ENCODE measurements around the gene SLIT3.
A peak's percentile ranks its signal among the peaks of the same experiment; 100 is the strongest.

Gene SLIT3

GRCh38 chr5:168661593-168662485 is 639.1 kb downstream of the SLIT3 start:
- TF ChIP-seq CTCF (conservative IDR thresholded peaks at IDR 0.05; ENCODE audit: low read length) = no peak
- H3K4me3 ChIP-seq (ENCODE audit: low read length) = no peak overlapping the region
- peak; percentile 66 for DNase-seq (ENCODE audit: low read depth)

GRCh38 chr5:168660691-168661090 is 640.2 kb downstream of the SLIT3 start:
- H3K4me3 ChIP-seq (ENCODE audit: low read length) = no peak overlapping the region
- TF ChIP-seq CTCF (conservative IDR thresholded peaks at IDR 0.05; ENCODE audit: low read length) = no peak
- DNase-seq (ENCODE audit: low read depth) = no peak

- no peak for TF ChIP-seq CTCF (conservative IDR thresholded peaks at IDR 0.05; ENCODE audit: low read length)
- H3K4me3 ChIP-seq (ENCODE audit: low read length) = no peak overlapping the region
- no peak for DNase-seq (ENCODE audit: low read depth)
Observed at GRCh38 chr5:168659286-168659847, 641.6 kb downstream of the SLIT3 start.

GRCh38 chr5:168658394-168658793 is 642.5 kb downstream of the SLIT3 start:
- DNase-seq (ENCODE audit: low read depth) = no peak
- no peak for TF ChIP-seq CTCF (conservative IDR thresholded peaks at IDR 0.05; ENCODE audit: low read length)
- no peak overlapping the region for H3K4me3 ChIP-seq (ENCODE audit: low read length)

GRCh38 chr5:168656633-168657032 is 644.3 kb downstream of the SLIT3 start:
- no peak for TF ChIP-seq CTCF (conservative IDR thresholded peaks at IDR 0.05; ENCODE audit: low read length)
- no peak overlapping the region for H3K4me3 ChIP-seq (ENCODE audit: low read length)
- peak; percentile 98 for DNase-seq (ENCODE audit: low read depth)

- no peak for DNase-seq (ENCODE audit: low read depth)
- no peak overlapping the region for H3K4me3 ChIP-seq (ENCODE audit: low read length)
- TF ChIP-seq CTCF (conservative IDR thresholded peaks at IDR 0.05; ENCODE audit: low read length) = no peak
Observed at GRCh38 chr5:168655316-168655715, 645.6 kb downstream of the SLIT3 start.

- TF ChIP-seq CTCF (conservative IDR thresholded peaks at IDR 0.05; ENCODE audit: low read length) = no peak
- no peak overlapping the region for H3K4me3 ChIP-seq (ENCODE audit: low read length)
- peak; percentile 95 for DNase-seq (ENCODE audit: low read depth)
Observed at GRCh38 chr5:168654211-168654721, 646.7 kb downstream of the SLIT3 start.
